Loucy (cell line): Measurements from ENCODE around the gene CXCR6.

ENCODE experiments used
- CTCF ChIP-seq: fragments of 200-600 bp; sonication (generic); conservative IDR thresholded peaks from 2 replicates; pipeline ENCODE4 v1.5.1; 2014; ENCODE audit warnings: mild to moderate bottlenecking, antibody characterized with exemption, low read length
- EZH2phosphoT487 ChIP-seq: fragments of 200-600 bp; IDR thresholded peaks from 2 replicates; pipeline ENCODE4 v1.6.1; 2018; ENCODE audit warnings: antibody characterized with exemption, mild to moderate bottlenecking, moderate library complexity, borderline replicate concordance

DNA sequence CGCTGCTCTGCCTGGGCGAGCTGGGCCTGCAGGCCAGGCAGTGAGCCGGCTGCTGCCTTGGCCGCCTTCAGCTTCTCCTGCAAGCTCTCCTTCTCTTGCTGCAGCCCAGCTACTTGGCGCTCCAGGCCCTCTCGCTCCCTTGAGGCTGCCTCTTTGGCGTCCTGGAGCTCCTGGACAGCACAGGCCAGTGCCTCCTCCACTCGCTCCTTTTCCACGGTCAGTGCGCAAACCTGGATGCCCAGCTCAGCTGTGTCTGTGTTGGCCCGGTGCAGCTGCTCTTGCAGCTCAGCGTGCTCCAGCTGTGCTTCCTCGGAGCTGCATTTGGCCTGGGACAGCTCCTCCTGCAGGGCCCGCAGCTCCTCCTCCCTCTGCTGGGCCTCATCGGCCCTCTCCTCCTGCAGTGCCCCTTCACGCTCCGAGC, 23.1 kb downstream of the CXCR6 start:
- TF ChIP-seq CTCF (no peak), EZH2phosphoT487 (no peak)
